CD4-positive, alpha-beta T cell treated with Interferon alpha-2 for 1 hour (primary cell): Measurements from ENCODE around the gene CDIP1.

Experiments used
- DNase-seq, 2 donors: peaks; one replicate each; pipeline ENCODE4 v3.0.0-alpha.2; 2020 to 2022

CDIP1 gene

GRCh38 chr16:4486126-4486893 is 52.3 kb downstream of the CDIP1 start:
- no peak for DNase-seq

- DNase-seq, result no peak
These were observed 56.6 kb downstream of the CDIP1 start for GRCh38 chr16:4481963-4482362.

- DNase-seq, result no peak
These were observed 57.0 kb downstream of the CDIP1 start for GRCh38 chr16:4481526-4481925.

GRCh38 chr16:4477966-4478365 is 60.6 kb downstream of the CDIP1 start:
- peak in 1 of 2 donors; percentile 37 for DNase-seq

GRCh38 chr16:4475880-4476788 is 62.4 kb downstream of the CDIP1 start, which contains the start of gene HMOX2:
Gene HMOX2 (plus strand): TSS chr16:4476398. CDS start chr16:4505525, 29,127 bp downstream.
- DNase-seq, result peak; percentile 92 to 96

GRCh38 chr16:4474192-4474961 is 64.2 kb downstream of the CDIP1 start, which contains the start of gene NMRAL1:
Gene NMRAL1 (minus strand): TSS chr16:4474625. CDS start chr16:4474132, 493 bp downstream.
- DNase-seq, result peak; percentile 85 to 92

- DNase-seq, result no peak
These were observed 65.7 kb downstream of the CDIP1 start for GRCh38 chr16:4472880-4473279.

- no peak for DNase-seq
These were observed 66.7 kb downstream of the CDIP1 start for GRCh38 chr16:4471869-4472268.

- no peak for DNase-seq
These were observed 69.6 kb downstream of the CDIP1 start for GRCh38 chr16:4468972-4469371.

GRCh38 chr16:4467916-4468315 is 70.7 kb downstream of the CDIP1 start:
- no peak for DNase-seq

- DNase-seq, result peak; percentile 64 to 81
These were observed 72.4 kb downstream of the CDIP1 start for GRCh38 chr16:4465977-4466779.

- DNase-seq, result no peak
These were observed 74.9 kb downstream of the CDIP1 start for GRCh38 chr16:4463522-4464163.

- no peak for DNase-seq
These were observed 77.1 kb downstream of the CDIP1 start for GRCh38 chr16:4461250-4462085.

- no peak for DNase-seq
These were observed 77.7 kb downstream of the CDIP1 start for GRCh38 chr16:4460936-4461249.
